ENCODE data around the gene NRXN3. TPM values are rescaled to one million over a fixed set of nuclear protein-coding genes. Genes with fewer than 3 reads are reported as not detected.
A peak's percentile ranks its signal among the peaks of the same experiment; 100 is the strongest.

NRXN3 gene
- total and polyA plus RNA-seq, 3 experiments from 2014 or later, result not detected

DNA sequence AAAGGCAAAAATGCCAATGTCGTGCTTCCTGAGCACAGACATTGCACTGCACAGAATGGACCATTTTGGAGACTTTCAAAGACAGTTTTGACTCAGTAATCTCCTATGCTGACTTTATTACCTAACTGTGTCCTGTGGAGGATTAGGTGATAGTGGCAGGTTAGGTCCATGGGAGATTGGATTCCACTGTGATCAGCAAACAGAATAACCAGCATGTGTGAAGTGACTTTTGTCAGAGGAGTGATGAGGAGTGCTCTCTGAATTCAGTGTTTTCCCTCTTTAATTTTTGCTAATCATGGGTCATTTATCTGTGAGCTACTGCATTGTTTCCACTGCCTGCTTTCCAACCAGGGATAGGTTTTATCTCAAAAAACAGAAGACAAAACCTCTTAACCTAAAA lies 1378.7 kb downstream of the NRXN3 start:
- Mint-ChIP-seq H3K9me3 (peaks cover 0 to 17% (median 9%) of the 10 kb centered on the region in 5 donors), H3K27ac (no peak overlapping the region), H3K27me3 (no peaks in the 10 kb centered on the region), H3K4me3 (no peak overlapping the region), H3K4me1 (no peaks in the 10 kb centered on the region), H3K36me3 (no peaks in the 10 kb centered on the region)
- DNase-seq, result no peak
- H3K27ac ChIP-seq (ENCODE audit: low read depth, low read length), result no peak overlapping the region
- no peaks in the 10 kb centered on the region for H3K27me3 ChIP-seq (ENCODE audit: insufficient read depth, low read length, poor library complexity, severe bottlenecking)
- H3K4me3 ChIP-seq (ENCODE audit: low read length), result no peak overlapping the region
- ChIA-PET CTCF (no interaction called here), POLR2A (no interaction called here)
- no peaks in the 10 kb centered on the region for H3K4me1 ChIP-seq (ENCODE audit: insufficient read depth, low read length)
- no peaks in the 10 kb centered on the region for H3K9me3 ChIP-seq (ENCODE audit: low read length)
- no peaks in the 10 kb centered on the region for H3K36me3 ChIP-seq (ENCODE audit: insufficient read depth, low read length)

DNA sequence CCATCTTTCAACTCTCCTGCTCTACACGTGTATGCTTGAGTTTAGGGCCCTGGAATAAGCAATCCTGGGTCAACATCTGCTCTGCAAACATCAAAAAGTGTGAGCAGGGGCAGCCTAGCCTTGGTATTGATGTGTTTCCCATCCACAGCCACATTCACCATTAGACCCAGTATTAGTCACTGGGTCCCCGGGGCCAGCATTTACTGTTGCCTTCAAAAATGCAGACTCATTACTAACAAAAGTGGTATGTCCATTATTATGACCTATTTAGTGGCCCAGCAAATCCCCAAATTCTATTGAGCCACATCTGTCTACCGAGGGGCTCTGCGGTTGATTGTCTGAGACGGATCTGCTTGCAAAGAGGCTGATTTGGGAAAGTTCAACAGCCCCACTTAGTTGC lies 1379.3 kb downstream of the NRXN3 start:
- Histone ChIP-seq H3K27me3 (ENCODE audit: insufficient read depth, low read length, poor library complexity, severe bottlenecking) (no peaks in the 10 kb centered on the region), H3K36me3 (ENCODE audit: insufficient read depth, low read length) (no peaks in the 10 kb centered on the region), H3K27ac (ENCODE audit: low read depth, low read length) (no peak overlapping the region), H3K4me3 (ENCODE audit: low read length) (no peak overlapping the region), H3K4me1 (ENCODE audit: insufficient read depth, low read length) (no peaks in the 10 kb centered on the region), H3K9me3 (ENCODE audit: low read length) (no peaks in the 10 kb centered on the region)
- no peaks in the 10 kb centered on the region for H3K36me3 Mint-ChIP-seq
- no peak overlapping the region for H3K4me3 Mint-ChIP-seq
- H3K27me3 Mint-ChIP-seq, result no peaks in the 10 kb centered on the region
- DNase-seq, result no peak
- no peaks in the 10 kb centered on the region for H3K4me1 Mint-ChIP-seq
- ChIA-PET POLR2A (no interaction called here), CTCF (no interaction called here)
- peaks cover 0 to 17% (median 9%) of the 10 kb centered on the region in 5 donors for H3K9me3 Mint-ChIP-seq
- no peak overlapping the region for H3K27ac Mint-ChIP-seq

DNA sequence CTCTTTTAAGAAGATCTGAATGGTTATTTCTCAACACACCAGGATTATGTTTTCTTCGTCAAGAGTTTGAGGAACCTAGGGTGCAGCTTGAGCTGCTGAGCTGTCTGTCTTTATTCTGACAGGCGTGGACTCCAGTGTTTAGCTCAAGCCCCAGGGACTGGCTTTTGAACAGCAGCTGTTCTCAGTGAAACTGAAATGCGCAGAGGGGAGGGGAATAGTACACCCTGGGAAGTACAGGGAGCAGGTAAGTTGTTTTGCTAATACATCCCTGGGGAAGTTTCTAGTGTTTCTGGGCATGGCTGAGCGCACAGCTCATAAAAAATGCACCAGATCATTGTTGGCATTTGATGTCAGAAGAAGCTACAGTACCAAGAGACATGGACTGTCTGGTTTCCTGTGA lies 1381.3 kb downstream of the NRXN3 start:
- Histone ChIP-seq H3K36me3 (ENCODE audit: insufficient read depth, low read length) (no peaks in the 10 kb centered on the region), H3K4me3 (ENCODE audit: low read length) (no peak overlapping the region), H3K27ac (ENCODE audit: low read depth, low read length) (no peak overlapping the region), H3K27me3 (ENCODE audit: insufficient read depth, low read length, poor library complexity, severe bottlenecking) (no peaks in the 10 kb centered on the region), H3K4me1 (ENCODE audit: insufficient read depth, low read length) (no peaks in the 10 kb centered on the region), H3K9me3 (ENCODE audit: low read length) (no peaks in the 10 kb centered on the region)
- Mint-ChIP-seq H3K27me3 (no peaks in the 10 kb centered on the region), H3K4me1 (no peaks in the 10 kb centered on the region), H3K9me3 (peaks cover 2 to 16% (median 11%) of the 10 kb centered on the region in 5 donors), H3K27ac (no peak overlapping the region), H3K36me3 (no peaks in the 10 kb centered on the region), H3K4me3 (no peak overlapping the region)
- POLR2A ChIA-PET, result no interaction called here
- CTCF ChIA-PET, result no interaction called here
- no peak for DNase-seq

DNA sequence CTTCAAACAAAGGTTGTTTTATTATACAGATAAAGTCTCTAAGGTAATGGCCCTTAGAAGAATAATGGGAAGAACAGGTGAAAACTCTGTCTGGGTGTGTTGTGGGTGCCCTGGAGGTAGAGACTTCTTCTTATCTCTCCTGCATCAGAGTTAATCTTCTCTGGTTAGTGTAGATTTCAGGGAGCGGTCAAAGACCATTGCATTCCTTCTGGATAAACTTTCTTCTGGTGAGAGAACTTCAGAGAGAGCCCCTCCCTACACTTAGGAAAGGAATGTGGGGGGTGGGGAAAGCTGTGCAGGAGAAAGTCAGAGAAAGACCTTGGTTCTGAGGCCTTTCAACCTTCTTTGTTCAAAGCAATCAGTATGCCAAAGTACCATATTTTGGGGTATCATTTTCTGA lies 1382.6 kb downstream of the NRXN3 start:
- no peaks in the 10 kb centered on the region for H3K27me3 Mint-ChIP-seq
- H3K27ac ChIP-seq (ENCODE audit: low read depth, low read length), result no peak overlapping the region
- H3K36me3 ChIP-seq (ENCODE audit: insufficient read depth, low read length), result no peaks in the 10 kb centered on the region
- POLR2A ChIA-PET, result no interaction called here
- H3K9me3 Mint-ChIP-seq, result peaks cover 2 to 17% (median 14%) of the 10 kb centered on the region in 5 donors
- no peaks in the 10 kb centered on the region for H3K9me3 ChIP-seq (ENCODE audit: low read length)
- no peaks in the 10 kb centered on the region for H3K27me3 ChIP-seq (ENCODE audit: insufficient read depth, low read length, poor library complexity, severe bottlenecking)
- H3K27ac Mint-ChIP-seq, result no peak overlapping the region
- no peak overlapping the region for H3K4me3 Mint-ChIP-seq
- H3K4me1 ChIP-seq (ENCODE audit: insufficient read depth, low read length), result no peaks in the 10 kb centered on the region
- DNase-seq, result no peak
- no peak overlapping the region for H3K4me3 ChIP-seq (ENCODE audit: low read length)
- CTCF ChIA-PET, result no interaction called here
- H3K4me1 Mint-ChIP-seq, result no peaks in the 10 kb centered on the region
- H3K36me3 Mint-ChIP-seq, result no peaks in the 10 kb centered on the region

DNA sequence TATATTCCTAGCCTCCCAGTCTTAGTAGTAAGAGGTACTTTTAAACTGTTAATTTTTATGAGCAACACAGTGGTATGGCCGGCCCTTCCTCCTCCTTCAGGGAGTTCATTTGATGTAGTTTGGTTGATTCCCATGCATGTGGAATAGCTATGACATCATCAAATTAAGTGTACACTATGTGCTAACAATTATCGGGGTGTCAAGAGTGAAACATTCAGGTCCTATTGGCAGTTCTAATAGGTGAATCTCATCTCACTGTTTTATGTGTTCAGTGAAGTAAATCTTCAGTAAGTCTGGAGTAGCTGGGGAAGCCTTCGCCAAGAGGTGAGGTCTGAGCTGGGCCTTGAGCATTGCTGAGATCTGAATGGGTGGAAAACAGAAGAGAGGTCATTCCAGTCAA lies 1384.6 kb downstream of the NRXN3 start:
- Mint-ChIP-seq H3K36me3 (no peaks in the 10 kb centered on the region), H3K27me3 (no peaks in the 10 kb centered on the region), H3K4me1 (no peaks in the 10 kb centered on the region), H3K27ac (no peak overlapping the region), H3K4me3 (no peak overlapping the region), H3K9me3 (peaks cover 2 to 25% (median 12%) of the 10 kb centered on the region in 5 donors)
- no peak for DNase-seq
- Histone ChIP-seq H3K27me3 (ENCODE audit: insufficient read depth, low read length, poor library complexity, severe bottlenecking) (no peaks in the 10 kb centered on the region), H3K27ac (ENCODE audit: low read depth, low read length) (no peak overlapping the region), H3K4me3 (ENCODE audit: low read length) (no peak overlapping the region), H3K4me1 (ENCODE audit: insufficient read depth, low read length) (no peaks in the 10 kb centered on the region), H3K36me3 (ENCODE audit: insufficient read depth, low read length) (no peaks in the 10 kb centered on the region), H3K9me3 (ENCODE audit: low read length) (no peaks in the 10 kb centered on the region)
- POLR2A ChIA-PET, result no interaction called here
- CTCF ChIA-PET, result no interaction called here

DNA sequence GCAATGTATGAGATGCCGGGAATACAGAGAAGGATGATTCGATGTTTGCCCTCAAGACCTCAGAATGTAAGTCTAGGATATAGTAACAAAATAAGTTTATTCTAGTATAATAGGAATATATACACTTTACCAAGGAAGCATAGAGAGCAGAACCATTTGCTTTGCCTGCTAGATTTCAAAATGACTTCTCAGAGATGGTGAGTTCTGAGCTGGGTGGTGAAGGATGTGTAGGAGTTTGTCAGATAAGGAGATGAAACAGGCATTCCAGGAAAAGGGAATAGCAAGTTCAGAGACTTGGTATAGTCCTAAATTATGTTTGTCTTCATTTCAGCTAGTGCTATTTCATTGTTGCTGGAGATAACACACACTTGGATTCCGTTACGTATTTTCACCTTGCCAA lies 1385.3 kb downstream of the NRXN3 start:
- no peak overlapping the region for H3K4me3 ChIP-seq (ENCODE audit: low read length)
- no peak overlapping the region for H3K27ac ChIP-seq (ENCODE audit: low read depth, low read length)
- H3K4me3 Mint-ChIP-seq, result no peak overlapping the region
- no peaks in the 10 kb centered on the region for H3K4me1 Mint-ChIP-seq
- DNase-seq, result no peak
- CTCF ChIA-PET, result no interaction called here
- no peaks in the 10 kb centered on the region for H3K27me3 Mint-ChIP-seq
- no peaks in the 10 kb centered on the region for H3K9me3 ChIP-seq (ENCODE audit: low read length)
- H3K27me3 ChIP-seq (ENCODE audit: insufficient read depth, low read length, poor library complexity, severe bottlenecking), result no peaks in the 10 kb centered on the region
- H3K27ac Mint-ChIP-seq, result no peak overlapping the region
- H3K9me3 Mint-ChIP-seq, result peaks cover 4 to 25% (median 12%) of the 10 kb centered on the region in 5 donors
- H3K4me1 ChIP-seq (ENCODE audit: insufficient read depth, low read length), result no peaks in the 10 kb centered on the region
- H3K36me3 ChIP-seq (ENCODE audit: insufficient read depth, low read length), result no peaks in the 10 kb centered on the region
- POLR2A ChIA-PET, result no interaction called here
- no peaks in the 10 kb centered on the region for H3K36me3 Mint-ChIP-seq

DNA sequence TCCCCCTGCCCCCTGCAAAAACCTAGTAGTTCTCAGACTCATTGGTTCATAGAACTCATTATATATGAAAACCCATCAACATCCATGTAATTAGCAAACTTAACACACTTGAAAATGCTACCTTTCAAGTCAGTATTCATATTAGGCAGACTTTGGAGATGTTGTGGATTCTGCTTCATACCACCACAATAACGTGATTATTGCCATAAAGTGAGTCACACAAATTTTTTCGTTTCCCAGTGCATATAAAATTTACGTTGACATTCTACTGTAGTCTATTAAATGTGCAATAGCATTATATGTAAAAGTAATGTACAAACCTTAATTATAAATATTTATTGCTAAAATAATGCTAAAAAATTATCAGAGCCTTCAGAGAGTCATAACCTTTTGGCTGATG lies 1387.1 kb downstream of the NRXN3 start:
- no peak overlapping the region for H3K4me3 Mint-ChIP-seq
- no peaks in the 10 kb centered on the region for H3K36me3 Mint-ChIP-seq

DNA sequence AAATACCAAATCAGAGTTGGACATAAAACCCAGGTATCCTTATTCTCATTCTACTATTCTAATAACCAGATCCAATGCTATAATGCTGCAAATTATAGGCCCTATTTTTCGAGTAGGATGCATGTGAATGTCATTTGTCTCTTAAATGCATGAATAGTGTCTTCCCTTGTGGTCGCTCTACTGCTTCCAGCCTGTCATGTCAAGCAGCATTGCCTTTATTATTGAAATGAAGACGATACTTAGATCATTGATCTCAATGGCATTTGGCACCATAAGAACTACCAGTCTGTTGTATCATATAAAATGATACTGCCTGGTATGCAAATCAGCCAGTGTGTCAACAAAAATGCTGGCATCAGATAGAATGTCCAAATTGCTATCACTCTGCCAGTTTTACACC lies 1392.0 kb downstream of the NRXN3 start:
- Histone ChIP-seq H3K27ac (ENCODE audit: low read depth, low read length) (no peak overlapping the region), H3K27me3 (ENCODE audit: insufficient read depth, low read length, poor library complexity, severe bottlenecking) (no peaks in the 10 kb centered on the region), H3K9me3 (ENCODE audit: low read length) (no peaks in the 10 kb centered on the region), H3K4me3 (ENCODE audit: low read length) (no peak overlapping the region), H3K36me3 (ENCODE audit: insufficient read depth, low read length) (no peaks in the 10 kb centered on the region), H3K4me1 (ENCODE audit: insufficient read depth, low read length) (no peaks in the 10 kb centered on the region)
- Mint-ChIP-seq H3K27ac (no peak overlapping the region), H3K9me3 (peaks cover 2 to 28% (median 10%) of the 10 kb centered on the region in 5 donors), H3K4me1 (no peaks in the 10 kb centered on the region), H3K4me3 (no peak overlapping the region), H3K27me3 (no peaks in the 10 kb centered on the region), H3K36me3 (no peaks in the 10 kb centered on the region)
- CTCF ChIA-PET, result no interaction called here
- no peak for DNase-seq
- POLR2A ChIA-PET, result no interaction called here

More for the DNA sequence above, 1387.1 kb downstream of the NRXN3 start:
- Histone ChIP-seq H3K9me3 (ENCODE audit: low read length) (no peaks in the 10 kb centered on the region), H3K27me3 (ENCODE audit: insufficient read depth, low read length, poor library complexity, severe bottlenecking) (no peaks in the 10 kb centered on the region), H3K4me3 (ENCODE audit: low read length) (no peak overlapping the region), H3K27ac (ENCODE audit: low read depth, low read length) (no peak overlapping the region), H3K4me1 (ENCODE audit: insufficient read depth, low read length) (no peaks in the 10 kb centered on the region), H3K36me3 (ENCODE audit: insufficient read depth, low read length) (no peaks in the 10 kb centered on the region)
- DNase-seq, result no peak
- CTCF ChIA-PET, result no interaction called here
- POLR2A ChIA-PET, result no interaction called here
- Mint-ChIP-seq H3K9me3 (peaks cover 4 to 31% (median 12%) of the 10 kb centered on the region in 5 donors), H3K27ac (peak overlapping the region in 1 of 8 donors; percentile 4), H3K4me1 (no peaks in the 10 kb centered on the region), H3K27me3 (no peaks in the 10 kb centered on the region)

DNA sequence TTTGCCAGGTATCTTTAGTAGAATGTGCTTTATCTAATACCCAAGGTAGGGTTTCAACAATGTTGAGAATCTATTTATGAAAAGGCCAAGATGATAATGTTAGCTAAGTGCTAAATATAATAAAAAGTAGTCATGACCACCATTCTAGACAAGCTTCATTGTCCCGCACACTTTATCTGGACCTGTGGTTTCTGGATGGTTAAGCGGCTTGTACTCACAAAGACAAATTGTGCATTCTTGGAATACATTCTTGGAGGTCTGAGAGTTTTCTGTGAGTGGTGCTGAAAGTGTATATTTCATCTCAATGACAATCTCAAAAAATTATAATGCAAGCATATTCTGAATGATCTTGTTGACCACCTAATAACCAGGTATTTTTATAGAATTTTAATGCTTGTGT lies 1394.2 kb downstream of the NRXN3 start:
- Mint-ChIP-seq H3K4me3 (no peak overlapping the region), H3K27me3 (no peaks in the 10 kb centered on the region), H3K36me3 (no peaks in the 10 kb centered on the region), H3K9me3 (peaks cover 2 to 23% (median 8%) of the 10 kb centered on the region in 5 donors), H3K4me1 (no peaks in the 10 kb centered on the region), H3K27ac (no peak overlapping the region)
- ChIA-PET POLR2A (no interaction called here), CTCF (no interaction called here)
- no peak for DNase-seq
- Histone ChIP-seq H3K27ac (ENCODE audit: low read depth, low read length) (no peak overlapping the region), H3K4me1 (ENCODE audit: insufficient read depth, low read length) (no peaks in the 10 kb centered on the region), H3K9me3 (ENCODE audit: low read length) (no peaks in the 10 kb centered on the region), H3K36me3 (ENCODE audit: insufficient read depth, low read length) (no peaks in the 10 kb centered on the region), H3K4me3 (ENCODE audit: low read length) (no peak overlapping the region), H3K27me3 (ENCODE audit: insufficient read depth, low read length, poor library complexity, severe bottlenecking) (no peaks in the 10 kb centered on the region)

All from CD8-positive, alpha-beta memory T cell (primary cell).